HepG2 (cell line): ENCODE results near the gene AGAP3. TPM values are rescaled to one million over a fixed set of nuclear protein-coding genes. Genes with fewer than 3 reads are reported as not detected.

Experiments
- CHCHD3 ChIP-seq: sonication (generic); formaldehyde crosslinking; IDR thresholded peaks from 2 replicates; pipeline ENCODE4 v1.8.0; 2022; ENCODE audit warnings: mild to moderate bottlenecking, missing genetic modification reagents, moderate library complexity
- FOXP4 ChIP-seq: sonication (generic); formaldehyde crosslinking; IDR thresholded peaks from 2 replicates; pipeline ENCODE4 v1.4.0; 2020; ENCODE audit warnings: missing genetic modification reagents
- MTA1 ChIP-seq: sonication (generic); formaldehyde crosslinking; IDR thresholded peaks from 2 replicates; pipeline ENCODE4 v1.4.0; 2020; ENCODE audit warnings: missing genetic modification reagents, mild to moderate bottlenecking, borderline replicate concordance
- MTERF4 ChIP-seq: sonication (generic); formaldehyde crosslinking; IDR thresholded peaks from 2 replicates; pipeline ENCODE4 v1.8.0; 2023; ENCODE audit warnings: mild to moderate bottlenecking, missing genetic modification reagents
- NFATC3 ChIP-seq: sonication (generic); formaldehyde crosslinking; IDR thresholded peaks from 2 replicates; pipeline ENCODE4 v1.5.1; 2020; ENCODE audit warnings: mild to moderate bottlenecking, missing genetic modification reagents
- NFYB ChIP-seq: sonication (generic); formaldehyde crosslinking; IDR thresholded peaks from 2 replicates; pipeline ENCODE4 v1.4.0; 2020; ENCODE audit warnings: missing genetic modification reagents
- NR2C2 ChIP-seq: sonication (generic); formaldehyde crosslinking; IDR thresholded peaks from 2 replicates; pipeline ENCODE4 v1.4.0; 2020; ENCODE audit warnings: missing genetic modification reagents, mild to moderate bottlenecking, moderate library complexity, borderline replicate concordance
- PHF8 ChIP-seq: sonication (generic); formaldehyde crosslinking; IDR thresholded peaks from 2 replicates; pipeline ENCODE4 v1.5.0; 2020; ENCODE audit warnings: missing genetic modification reagents
- PRMT3 ChIP-seq: sonication (generic); formaldehyde crosslinking; IDR thresholded peaks from 2 replicates; pipeline ENCODE4 v1.8.1; 2022; ENCODE audit warnings: low read depth, mild to moderate bottlenecking, moderate library complexity, missing genetic modification reagents, borderline replicate concordance
- RBM22 ChIP-seq: fragments of 200-400 bp; formaldehyde crosslinking; optimal IDR thresholded peaks from 2 replicates; pipeline ENCODE3; 2017; ENCODE audit warnings: mild to moderate bottlenecking, low read length, moderate library complexity
- SMAD9 ChIP-seq: sonication (generic); formaldehyde crosslinking; IDR thresholded peaks from 2 replicates; pipeline ENCODE4 v1.5.1; 2020; ENCODE audit warnings: mild to moderate bottlenecking, missing genetic modification reagents
- SNRNP70 ChIP-seq: fragments of 200-400 bp; formaldehyde crosslinking; IDR thresholded peaks from 2 replicates; pipeline ENCODE4 v1.6.1; 2017; ENCODE audit warnings: mild to moderate bottlenecking, low read depth, low read length, moderate library complexity
- ZBTB4 ChIP-seq: sonication (generic); formaldehyde crosslinking; IDR thresholded peaks from 2 replicates; pipeline ENCODE4 v1.4.0; 2020; ENCODE audit warnings: missing genetic modification reagents, mild to moderate bottlenecking, borderline replicate concordance
- ZFY ChIP-seq: sonication (generic); formaldehyde crosslinking; IDR thresholded peaks from 2 replicates; pipeline ENCODE4 v1.4.0; 2020; ENCODE audit warnings: missing genetic modification reagents
- ZNF234 ChIP-seq: sonication (generic); formaldehyde crosslinking; conservative IDR thresholded peaks from 2 replicates; pipeline ENCODE4 v1.5.1; 2020; ENCODE audit warnings: mild to moderate bottlenecking, missing genetic modification reagents
- ZNF414 ChIP-seq: sonication (generic); formaldehyde crosslinking; IDR thresholded peaks from 2 replicates; pipeline ENCODE4 v1.5.0; 2020; ENCODE audit warnings: missing genetic modification reagents
- ZNF619 ChIP-seq: sonication (generic); formaldehyde crosslinking; IDR thresholded peaks from 2 replicates; pipeline ENCODE4 v1.4.0; 2020; ENCODE audit warnings: mild to moderate bottlenecking, missing genetic modification reagents
- ZNF770 ChIP-seq: sonication (generic); formaldehyde crosslinking; IDR thresholded peaks from 2 replicates; pipeline ENCODE4 v1.5.0; 2020; ENCODE audit warnings: mild to moderate bottlenecking, missing genetic modification reagents
- polyA plus RNA-seq, 8 experiments: library from polyadenylated mRNA; depleted of rRNA in 3 of 8; stranded (reverse) in 7 of 8; unstranded in 1 of 8; fragments of >200 nt; fragmentation: Illumina TruSeq in 4 of 8; extraction: Trizol in 4 of 8; gene quantifications; 2 replicates each; pipeline versions ENCODE4 v1.2.1 to v1.2.3, GENCODE V29; 2011 to 2016; ENCODE audit warnings: low read depth in 4 of 8, missing spikeins in 1 of 8, mixed read lengths in 1 of 8; ENCODE audit not compliant: insufficient read depth in 1 of 8
- total RNA-seq, 5 experiments: library from RNA; depleted of rRNA; stranded (reverse); fragments of >200 nt; fragmentation: Illumina TruSeq; extraction: Trizol; gene quantifications; 2 replicates each; pipeline ENCODE4 v1.2.3, GENCODE V29; 2016; ENCODE audit warnings: low read depth in 1 of 5

The AGAP3 gene
- total and polyA plus RNA-seq, 2 of the 13 experiments (the other 11 are each of a cell fraction or from before 2014, with no cell fraction given) = 31.3 to 61.4 TPM

GRCh38 chr7:151058781-151059366, 27.4 kb upstream of the AGAP3 start (continued):
- TF ChIP-seq RBM22 = no peak
- TF ChIP-seq ZNF414 (CRISPR knock-in tag) = 0 out of 2 replicates have a peak, but pooled peaks have one; percentile 7
- 0 out of 2 replicates have a peak, but pooled peaks have one; percentile 16 for TF ChIP-seq ZNF770 (CRISPR knock-in tag)
- TF ChIP-seq ZNF619 = no peak; the same call in 1 of the 2 replicates
- TF ChIP-seq ZBTB4 = no peak
- 0 out of 2 replicates have a peak, but pooled peaks have one; percentile 30 for TF ChIP-seq FOXP4 (CRISPR knock-in tag)
- no peak for TF ChIP-seq NR2C2
- no peak for TF ChIP-seq SNRNP70
- TF ChIP-seq NFYB = no peak
- TF ChIP-seq ZFY (CRISPR knock-in tag) = no peak
- TF ChIP-seq PHF8 (CRISPR knock-in tag) = 0 out of 2 replicates have a peak, but pooled peaks have one; percentile 5
- TF ChIP-seq CHCHD3 = no peak
- TF ChIP-seq PRMT3 (CRISPR knock-in tag) = no peak
- no peak for TF ChIP-seq MTA1 (CRISPR knock-in tag)
- 0 out of 2 replicates have a peak, but pooled peaks have one; percentile 24 for TF ChIP-seq MTERF4 (CRISPR knock-in tag)
- no peak for TF ChIP-seq ZNF234 (CRISPR knock-in tag)
- no peak for TF ChIP-seq NFATC3 (CRISPR knock-in tag)
- TF ChIP-seq SMAD9 = no peak
